Fibroblast of the aortic adventitia (primary cell): ENCODE data around the gene CALCOCO1. TPM values are rescaled to one million over a fixed set of nuclear protein-coding genes. Genes with fewer than 3 reads are reported as not detected.

Experiments
- DNase-seq: peaks from one replicate; pipeline ENCODE4 v3.0.0-alpha.2; 2010; ENCODE audit warnings: low read depth
- H3K4me3 ChIP-seq: 2 replicates; pipeline ENCODE4 v1.5.1; 2011; ENCODE audit warnings: low read depth, mild to moderate bottlenecking, control low read depth, low read length, moderate library complexity
- CTCF ChIP-seq: IDR thresholded peaks from 2 replicates; pipeline ENCODE4 v1.5.1; 2011; ENCODE audit warnings: mild to moderate bottlenecking, low read length, control low read depth, inconsistent platforms; ENCODE audit not compliant: insufficient read depth
- total RNA-seq: library from RNA; depleted of rRNA; stranded (reverse); fragments of >200 nt; gene quantifications from 2 replicates; pipeline ENCODE4 v1.2.3, GENCODE V29; 2012; ENCODE audit warnings: low replicate concordance

The CALCOCO1 gene
- total RNA-seq, 1 donor = 96.2 TPM

- TF ChIP-seq CTCF = no peak
- DNase-seq = no peak
- H3K4me3 ChIP-seq = no peak overlapping the region
Measured at GRCh38 chr12:53752621-53753020, 25.4 kb upstream of the CALCOCO1 start.

GRCh38 chr12:53752192-53752601, 24.9 kb upstream of the CALCOCO1 start:
- H3K4me3 ChIP-seq = no peak overlapping the region

GRCh38 chr12:53751336-53752191, 24.3 kb upstream of the CALCOCO1 start, which contains the start of gene CISTR:
CISTR (minus strand) TSS chr12:53751979.
- no peak for TF ChIP-seq CTCF
- H3K4me3 ChIP-seq = peak within 1 kb of the TSS; percentile 33
- DNase-seq = no peak

More at GRCh38 chr12:53752192-53752601, 24.9 kb upstream of the CALCOCO1 start:
- TF ChIP-seq CTCF = no peak
- no peak for DNase-seq

- no peak for TF ChIP-seq CTCF
- H3K4me3 ChIP-seq = peak overlapping the region; percentile 13
- no peak for DNase-seq
Measured at GRCh38 chr12:53750812-53751335, 23.6 kb upstream of the CALCOCO1 start.

- H3K4me3 ChIP-seq = no peak overlapping the region
- no peak for DNase-seq
- no peak for TF ChIP-seq CTCF
Measured at GRCh38 chr12:53749986-53750811, 22.9 kb upstream of the CALCOCO1 start.

- no peak for DNase-seq
- TF ChIP-seq CTCF = no peak
- no peak overlapping the region for H3K4me3 ChIP-seq
Measured at GRCh38 chr12:53748072-53748840, 21.0 kb upstream of the CALCOCO1 start.
